OCI-M2 (cell line): ENCODE results near the gene POLR2E.

Experiments
- DNase-seq: peaks from one replicate; lab custom pipeline; 2025; ENCODE audit not compliant: unreplicated experiment; lab: John Stamatoyannopoulos, UW

Gene POLR2E

GRCh38 chr19:1111641-1112267 is 16.6 kb upstream of the POLR2E start:
- no peak for DNase-seq

- no peak for DNase-seq
Measured at GRCh38 chr19:1110809-1111640, 15.8 kb upstream of the POLR2E start.

DNA sequence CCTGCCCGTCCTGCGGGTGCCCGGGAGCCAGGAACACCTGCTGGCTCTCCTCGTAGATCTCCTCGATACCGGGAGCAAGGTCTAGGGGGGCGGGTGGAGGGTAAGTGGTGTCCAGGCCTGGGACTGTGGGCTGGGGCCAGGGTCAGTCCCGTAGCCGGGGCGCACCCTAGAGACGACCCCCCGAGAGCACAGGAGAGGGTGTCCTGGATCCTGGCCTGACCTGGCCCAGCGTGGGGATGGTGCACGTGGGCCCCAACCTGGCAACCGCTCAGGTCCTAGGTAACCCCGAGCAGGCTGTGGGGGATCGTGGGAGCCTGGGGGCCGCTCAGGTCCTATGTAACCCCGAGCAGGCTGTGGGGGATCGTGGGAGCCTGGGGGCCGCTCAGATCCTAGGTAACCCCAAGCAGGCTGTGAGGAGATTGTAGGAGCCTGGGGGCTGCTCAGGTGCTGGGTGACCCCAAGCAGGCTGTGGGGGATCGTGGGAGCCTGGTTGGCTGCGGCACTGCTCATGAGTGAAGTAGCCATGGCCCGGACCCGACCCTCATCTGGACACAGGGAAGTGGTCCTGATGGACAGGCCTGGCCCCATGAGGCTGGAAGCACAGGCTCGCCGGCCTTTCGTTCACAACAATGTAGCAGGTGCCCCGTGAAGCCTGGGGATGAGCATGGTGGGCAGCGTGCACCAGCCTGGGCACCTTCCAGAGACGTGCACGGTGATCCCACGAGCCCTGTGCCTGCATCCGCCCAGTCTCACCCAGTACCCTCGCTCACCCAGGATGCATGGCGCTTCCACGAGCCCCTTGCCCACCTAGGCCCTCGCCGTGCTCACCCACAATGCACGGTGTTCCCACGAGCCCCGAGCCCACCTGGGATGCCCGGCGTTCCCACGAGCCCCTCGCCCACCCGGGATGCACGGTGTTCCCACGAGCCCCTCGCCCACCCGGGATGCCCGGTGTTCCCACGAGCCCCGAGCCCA is 14.8 kb upstream of the POLR2E start:
- no peak for DNase-seq

DNA sequence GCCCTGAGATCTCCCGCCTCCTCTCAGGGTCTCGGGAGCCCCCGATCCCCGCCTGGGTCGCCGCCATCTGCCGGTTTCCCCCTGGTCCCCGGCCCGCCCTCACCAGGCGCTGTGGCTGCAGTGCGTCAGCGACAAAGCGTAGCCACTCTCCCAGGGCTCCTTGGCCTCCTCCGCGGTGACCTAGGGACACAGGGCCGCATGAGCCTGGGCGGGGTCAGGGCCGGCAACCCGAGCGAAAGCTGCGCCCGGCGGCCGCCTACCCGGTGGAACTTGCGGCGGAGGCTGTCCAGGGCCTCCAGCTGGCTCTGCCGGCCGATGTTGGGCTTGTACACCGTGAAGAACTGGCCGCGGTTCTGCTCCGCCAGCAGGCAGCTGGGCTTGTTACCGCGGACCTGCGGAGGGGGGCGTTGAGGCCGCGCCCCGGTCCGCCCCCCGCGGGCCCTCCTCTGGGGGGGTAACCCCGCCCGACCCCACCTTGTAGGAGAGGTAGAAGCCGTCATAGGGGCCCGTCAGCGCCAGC is 13.9 kb upstream of the POLR2E start:
- DNase-seq = no peak

DNA sequence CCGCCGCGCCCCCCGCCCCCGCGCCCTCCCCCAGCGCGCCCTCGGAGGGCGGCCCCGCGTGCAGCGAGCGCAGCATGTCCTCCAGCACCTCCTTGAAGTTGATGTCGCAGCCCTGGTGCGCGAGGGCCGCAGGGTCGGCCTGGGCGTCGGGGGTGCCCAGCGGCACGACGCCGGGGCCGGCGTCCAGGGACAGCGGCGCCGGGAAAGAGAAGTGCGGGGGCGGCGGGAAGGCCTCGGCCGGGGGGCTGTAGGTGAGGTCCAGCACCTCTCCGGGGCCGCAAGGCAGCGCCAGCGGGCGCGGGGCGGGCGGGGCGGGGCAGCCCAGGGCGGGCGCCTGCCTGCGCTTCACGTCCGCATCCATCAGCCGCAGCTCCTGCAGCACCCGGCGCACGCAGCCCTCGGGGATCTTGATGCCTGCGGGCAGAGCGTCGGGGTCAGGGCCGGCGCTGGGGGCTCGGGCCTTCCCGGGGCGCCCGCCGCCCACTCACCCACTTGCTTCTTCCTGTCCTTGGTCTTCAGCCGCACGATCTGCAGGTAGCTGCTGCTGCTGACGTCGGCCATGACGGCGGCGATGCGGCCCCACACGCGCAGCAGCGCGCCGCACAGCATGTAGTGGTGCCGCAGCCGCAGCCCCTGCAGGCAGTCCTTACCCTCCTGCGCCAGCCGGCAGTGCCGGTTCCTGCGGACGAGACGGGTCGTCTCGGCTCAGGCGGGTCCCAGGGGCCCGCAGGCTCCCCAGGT is 13.3 kb upstream of the POLR2E start:
- no peak for DNase-seq

DNA sequence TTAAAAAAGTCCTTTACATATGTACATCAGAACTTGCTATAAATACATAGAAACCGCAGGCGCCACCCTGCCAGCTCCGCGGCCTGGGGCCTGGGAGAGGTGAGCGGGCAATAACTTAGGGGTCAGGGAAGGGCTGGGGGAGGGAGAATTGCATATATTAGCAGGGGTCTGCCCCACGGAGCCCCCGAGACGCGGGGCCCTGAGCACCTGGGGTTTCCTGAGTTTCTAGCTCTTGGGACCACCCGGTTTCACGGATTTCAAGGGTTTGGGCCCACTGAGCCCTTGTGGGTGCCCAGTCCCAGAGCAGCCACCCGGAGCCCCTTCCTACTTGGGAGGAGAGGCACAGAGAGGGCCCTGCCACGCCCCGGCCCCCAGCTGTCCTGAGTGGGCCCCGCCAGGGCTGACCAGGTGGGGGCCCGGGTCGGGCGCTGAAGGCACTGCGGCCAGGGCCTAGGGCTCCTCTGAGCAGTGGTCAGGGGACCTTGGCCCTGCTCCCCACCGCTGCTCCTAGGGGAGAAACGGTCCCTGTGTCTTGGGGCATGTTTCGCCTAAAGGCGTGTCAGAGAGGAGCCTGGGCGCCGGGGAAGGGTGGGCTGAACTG is 12.6 kb upstream of the POLR2E start:
- no peak for DNase-seq

DNA sequence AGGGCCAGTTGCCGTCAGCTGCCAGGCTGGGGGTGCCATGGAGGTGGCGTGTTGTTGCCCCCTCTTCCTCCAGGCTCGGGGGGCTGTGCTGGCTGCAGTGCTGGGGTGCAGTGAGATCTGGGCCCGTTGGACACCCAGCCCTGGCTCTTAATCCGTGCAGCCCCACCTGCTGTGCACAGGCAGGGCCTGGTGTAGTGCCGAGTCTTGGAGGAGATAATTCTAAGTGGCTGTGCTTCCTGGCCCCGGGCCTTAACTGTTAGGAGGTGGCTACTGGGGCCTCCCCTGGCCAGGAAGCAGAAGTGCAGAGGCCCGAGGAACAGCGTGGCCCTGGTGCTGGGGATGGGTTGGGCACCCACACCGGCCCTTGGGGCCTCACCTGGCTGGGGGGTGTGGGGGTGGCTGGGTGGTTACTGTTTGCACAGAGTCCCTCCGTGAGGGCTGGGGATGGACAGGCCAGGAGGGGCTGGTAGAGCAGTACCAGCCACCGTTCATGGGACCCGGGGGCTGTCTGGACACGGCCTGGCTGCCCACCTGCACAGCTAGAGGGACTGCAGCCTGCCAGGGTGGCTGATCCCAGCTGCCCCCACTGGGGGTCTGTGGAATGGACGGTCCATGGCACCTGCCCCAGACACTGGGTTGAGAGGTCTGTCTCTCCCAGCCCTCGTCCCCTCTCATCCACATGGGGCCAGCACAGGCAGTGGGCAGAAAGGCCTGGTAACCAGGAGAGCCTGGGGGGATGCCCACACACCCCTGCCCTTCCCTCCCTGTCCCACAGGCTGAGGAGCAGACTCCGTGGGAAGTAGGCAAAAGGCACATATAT is 11.9 kb upstream of the POLR2E start:
- DNase-seq = no peak

- no peak for DNase-seq
Measured at GRCh38 chr19:1105873-1106840, 11.0 kb upstream of the POLR2E start.

GRCh38 chr19:1105008-1105872 is 10.1 kb upstream of the POLR2E start:
- no peak for DNase-seq

DNA sequence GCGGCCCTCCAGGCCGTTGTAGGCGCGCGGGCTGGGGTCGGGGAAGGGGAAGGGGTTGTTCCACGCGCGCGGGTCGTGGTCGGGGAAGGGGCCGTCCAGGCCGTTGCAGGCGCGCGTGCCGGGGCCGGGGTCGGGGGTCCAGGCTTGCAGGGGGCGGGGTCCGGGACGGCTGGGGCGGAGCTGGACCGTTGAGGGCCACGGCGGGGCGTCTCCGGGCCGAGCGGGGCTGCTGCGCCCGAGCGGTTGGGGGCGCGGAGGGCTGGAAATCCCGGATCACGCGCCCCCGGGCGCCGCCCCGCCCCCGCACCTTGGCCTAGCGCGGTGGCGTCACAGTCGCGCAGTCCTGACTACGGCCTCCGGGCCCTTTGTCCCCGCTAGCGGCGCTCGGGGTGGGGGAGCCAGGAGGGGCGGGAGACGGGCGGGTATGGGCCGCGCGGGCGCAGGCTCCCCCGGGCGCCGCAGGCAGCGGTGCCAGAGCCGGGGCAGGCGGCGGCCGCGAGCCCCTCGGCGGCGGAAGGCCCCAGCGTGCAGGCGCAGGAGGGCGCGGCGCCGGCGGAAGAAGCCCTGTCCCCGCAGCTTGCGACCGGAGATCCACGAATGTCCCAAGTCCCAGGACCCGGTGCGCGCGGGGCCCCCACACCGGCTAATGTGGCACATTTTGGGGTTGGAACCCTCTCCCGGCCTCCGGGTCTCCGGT is 9.3 kb upstream of the POLR2E start:
- no peak for DNase-seq

DNA sequence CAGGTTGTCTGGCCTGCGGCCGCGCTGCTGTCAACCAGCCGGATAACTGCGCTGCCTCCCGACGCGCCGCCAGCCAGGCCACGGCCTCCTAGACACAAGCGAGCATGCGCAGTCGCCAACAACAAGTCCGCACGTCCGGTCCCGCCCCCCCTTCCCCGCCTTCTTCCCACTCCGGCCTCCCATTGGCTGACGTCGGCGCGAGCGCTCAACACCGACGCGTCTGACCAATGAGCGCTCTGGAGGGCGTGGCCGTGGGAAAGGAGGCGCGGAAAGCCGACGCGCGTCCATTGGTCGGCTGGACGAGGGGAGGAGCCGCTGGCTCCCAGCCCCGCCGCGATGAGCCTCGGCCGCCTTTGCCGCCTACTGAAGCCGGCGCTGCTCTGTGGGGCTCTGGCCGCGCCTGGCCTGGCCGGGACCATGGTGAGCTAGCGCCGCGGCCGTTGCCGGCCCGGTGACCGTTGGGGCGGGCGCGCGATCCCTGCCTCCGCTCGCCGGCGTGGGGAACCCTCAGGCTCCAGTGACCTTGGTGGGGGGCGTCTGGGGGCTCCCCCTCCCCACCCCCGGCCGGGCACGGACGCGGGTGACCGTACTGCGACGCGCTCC is 8.6 kb upstream of the POLR2E start, which contains the start of gene GPX4:
TSS of gene GPX4 (plus strand) at position 287 of the 603 bp plus-strand sequence. CDS start at position 337, 50 bp downstream.
- peak; percentile 87 for DNase-seq

- DNase-seq = no peak
Measured at GRCh38 chr19:1103132-1103707, 8.0 kb upstream of the POLR2E start.

DNA sequence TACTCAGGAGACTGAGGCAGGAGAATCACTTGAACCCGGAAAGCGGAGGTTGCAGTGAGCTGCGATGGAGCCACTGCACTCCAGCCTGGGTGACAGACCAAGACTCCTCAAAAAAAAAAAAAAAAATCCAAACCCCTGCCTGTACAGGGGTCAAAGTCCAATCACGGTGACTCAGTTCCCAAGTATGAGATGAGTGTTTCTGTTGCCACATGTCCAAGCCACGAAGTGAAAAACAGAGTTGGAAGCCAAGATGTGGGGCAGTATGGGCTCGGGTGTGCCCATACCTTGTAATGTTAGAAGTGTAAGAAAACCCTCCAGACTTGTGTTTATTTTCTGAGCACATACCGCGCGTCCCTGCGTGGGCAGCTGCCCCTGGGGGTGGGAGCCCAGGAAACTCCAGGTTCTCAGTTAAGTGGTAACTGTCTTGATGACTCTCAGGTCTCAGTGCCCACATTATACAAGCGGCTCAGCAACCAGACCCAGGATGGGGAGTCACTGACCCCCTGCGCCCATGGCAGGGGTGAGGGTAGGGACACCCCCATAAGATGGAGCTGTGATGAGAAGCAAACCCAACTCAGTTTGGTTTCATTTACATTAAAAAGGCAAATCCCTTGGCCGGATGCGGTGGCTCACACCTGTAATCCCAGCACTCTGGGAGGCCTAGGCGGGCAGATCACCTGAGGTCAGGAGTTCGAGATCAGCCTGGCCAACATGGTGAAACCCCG is 7.4 kb upstream of the POLR2E start:
- DNase-seq = no peak

DNA sequence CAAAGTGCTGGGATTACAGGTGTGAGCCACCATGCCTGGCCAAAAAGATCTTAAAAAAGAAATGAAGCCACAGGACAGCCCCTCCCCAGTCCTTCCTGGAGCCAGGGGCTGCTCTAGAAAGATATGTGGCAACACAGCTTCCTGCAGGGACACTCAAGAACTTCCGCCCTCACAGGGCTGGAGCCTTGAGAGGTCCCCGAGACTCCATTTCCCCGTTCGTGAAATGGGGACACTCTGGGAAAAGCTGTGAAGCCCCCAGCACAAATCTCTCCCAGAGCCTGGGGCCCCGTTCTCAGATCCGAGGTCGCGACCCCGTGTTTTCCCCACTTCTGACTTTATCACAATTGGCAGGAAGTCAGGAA is 6.1 kb upstream of the POLR2E start:
- DNase-seq = no peak
